Middle frontal gyrus (tissue), 1 donor: ENCODE results near the gene PLA2G15.
"Not testable (repeated sequence)": the region's sequence is repeated elsewhere in the genome, so short reads cannot be mapped to it uniquely, and the experiment has no call there.

Experiments
- DNase-seq: peaks from one replicate; pipeline ENCODE4 v3.0.0-alpha.2; 2015; ENCODE audit warnings: low spot score; ENCODE audit errors: extremely low spot score

Gene PLA2G15

DNA sequence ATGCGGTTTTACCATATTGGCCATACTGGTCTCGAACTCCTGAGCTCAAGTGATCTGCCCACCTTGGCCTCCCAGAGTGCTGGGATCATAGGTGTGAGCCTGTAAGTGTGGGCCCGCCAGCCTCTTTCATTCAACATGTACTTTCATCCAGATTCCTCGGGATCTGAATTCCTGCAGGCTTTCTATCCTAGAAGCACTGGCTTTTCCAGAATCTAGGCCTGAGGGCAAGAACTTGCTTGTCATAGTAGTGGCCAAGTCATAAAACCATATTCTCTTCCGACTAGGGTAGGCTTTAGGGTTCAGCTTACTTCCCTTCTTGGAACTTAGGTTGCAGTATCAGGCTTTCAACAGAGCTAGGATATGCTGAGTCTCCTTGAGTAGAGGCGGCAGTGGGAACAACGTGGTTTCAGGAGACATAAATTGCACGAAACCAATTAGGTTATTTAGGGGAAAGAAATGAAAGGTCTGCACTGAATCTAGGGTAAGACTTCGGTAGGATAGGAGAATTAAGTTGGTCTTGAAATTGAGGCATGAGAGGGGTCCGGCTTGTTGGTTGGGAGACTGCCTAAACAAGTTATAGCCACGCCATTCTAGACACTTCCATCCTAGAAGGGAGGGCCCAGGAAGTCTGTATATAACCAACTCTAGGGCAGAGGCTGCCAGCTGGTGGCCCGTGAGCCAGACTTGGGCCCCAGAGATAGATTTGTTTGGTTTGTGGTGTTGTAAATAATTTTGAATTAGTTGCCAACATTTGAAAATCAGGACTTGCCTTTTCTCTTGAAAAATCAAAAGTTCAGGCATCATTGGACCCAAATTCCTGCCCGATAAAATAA, 34.8 kb downstream of the PLA2G15 start:
- no peak for DNase-seq

DNA sequence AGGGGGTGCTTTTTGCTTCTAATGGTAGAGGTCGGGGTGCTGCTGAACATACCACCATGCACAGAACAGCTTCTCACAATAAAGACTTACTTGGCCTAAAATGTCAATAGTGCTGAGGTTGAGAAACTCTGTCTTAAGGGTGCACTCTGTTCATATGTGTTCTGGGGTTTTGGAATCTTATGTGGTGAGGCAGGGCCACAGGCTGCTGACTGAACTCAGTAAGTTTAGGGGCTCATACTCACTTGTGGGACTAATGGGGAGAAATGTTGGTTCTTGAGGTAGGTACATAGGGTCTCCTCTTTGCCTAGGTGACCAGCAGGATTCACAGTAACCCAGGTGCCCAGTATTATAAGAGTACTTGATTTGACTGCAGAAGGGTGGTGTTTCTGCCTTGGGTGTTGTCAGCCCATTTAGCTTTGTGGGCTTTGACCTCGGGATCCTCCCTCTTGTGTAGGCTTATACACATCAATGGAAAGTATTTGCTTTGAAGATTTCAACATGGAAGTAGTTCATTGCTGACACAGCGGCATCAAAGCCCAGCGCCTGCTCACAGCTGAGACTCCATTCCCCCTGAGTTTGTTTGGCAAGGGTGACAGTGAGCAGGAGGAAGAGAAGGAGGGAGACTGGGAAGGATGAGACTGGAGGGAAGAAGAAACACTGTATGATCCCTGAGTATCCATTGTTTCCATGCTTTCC, 36.3 kb downstream of the PLA2G15 start:
- no peak for DNase-seq

DNA sequence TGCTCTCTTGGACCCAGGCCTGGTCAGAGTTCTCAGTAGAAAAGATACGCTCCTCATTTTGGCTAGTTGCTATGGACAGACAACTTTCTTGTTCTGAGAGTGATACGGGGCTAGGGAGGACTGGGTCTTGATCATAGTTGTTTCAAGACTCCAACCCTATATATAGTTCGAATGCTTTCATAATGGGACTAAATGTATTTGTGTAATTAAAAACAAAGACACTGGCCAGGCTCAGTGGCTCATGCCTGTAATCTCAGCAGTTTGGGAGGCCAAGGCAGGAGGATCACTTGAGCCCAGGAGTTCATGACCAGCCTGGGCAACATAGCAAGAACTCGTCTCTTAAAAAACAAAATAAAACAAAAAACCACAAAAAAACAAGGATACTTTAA, 36.9 kb downstream of the PLA2G15 start:
- no peak for DNase-seq

DNA sequence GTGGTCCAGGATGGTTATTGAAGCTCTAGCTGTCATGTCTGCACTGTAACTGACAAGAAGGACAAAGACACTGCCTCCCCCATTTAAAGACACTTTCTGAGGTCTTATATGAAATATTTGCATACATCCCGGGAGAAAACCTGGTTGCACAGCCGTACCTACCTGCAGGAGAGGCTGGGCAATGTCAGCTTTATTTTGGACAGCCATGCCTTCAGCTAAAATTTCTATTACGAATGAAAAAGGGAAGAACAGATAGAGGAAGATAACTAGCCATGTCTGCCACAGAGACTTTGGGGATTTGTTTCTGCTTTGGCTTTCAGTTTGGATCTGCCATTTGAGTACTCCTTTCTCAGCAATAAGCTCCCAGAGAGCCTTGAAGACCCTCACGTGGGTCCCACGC, 38.2 kb downstream of the PLA2G15 start:
- no peak for DNase-seq

DNA sequence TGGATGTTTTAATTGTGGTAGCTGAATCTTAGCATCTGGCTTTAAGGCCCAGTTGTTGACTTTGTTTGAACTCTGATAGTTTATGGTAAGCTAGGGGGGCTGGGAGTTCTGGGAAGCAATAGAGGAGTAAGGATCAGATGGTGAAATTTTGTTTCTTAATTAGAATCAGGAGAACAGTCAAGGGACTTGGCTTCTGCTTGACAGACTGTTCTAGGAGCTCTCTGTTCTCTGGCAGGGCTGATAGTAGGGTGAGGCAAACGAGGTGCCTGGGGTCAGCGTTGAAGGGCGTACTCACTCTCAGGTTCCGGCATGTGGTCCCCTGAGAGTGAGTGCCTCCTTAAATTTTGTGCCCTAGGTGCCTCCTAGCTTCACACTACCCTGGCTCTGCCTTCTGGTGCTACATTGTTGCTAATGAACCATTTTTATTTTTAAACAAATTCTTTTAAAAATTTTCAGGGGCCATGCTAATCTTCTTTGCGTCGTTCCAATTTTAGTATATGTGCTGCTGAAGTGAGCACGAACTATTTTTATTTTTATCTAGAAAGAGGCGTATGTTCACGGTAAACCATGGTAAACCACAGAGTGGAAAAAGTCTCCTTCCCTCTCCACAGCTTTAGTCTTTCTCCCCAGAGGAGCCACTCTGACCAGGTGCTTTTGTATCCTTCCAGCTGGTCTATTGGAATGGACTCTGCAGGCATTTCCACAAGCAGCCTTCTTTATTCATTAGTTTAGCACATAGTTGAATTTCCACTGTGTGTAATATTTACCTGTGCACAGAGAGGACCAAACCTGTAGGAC, 38.8 kb downstream of the PLA2G15 start:
- no peak for DNase-seq

DNA sequence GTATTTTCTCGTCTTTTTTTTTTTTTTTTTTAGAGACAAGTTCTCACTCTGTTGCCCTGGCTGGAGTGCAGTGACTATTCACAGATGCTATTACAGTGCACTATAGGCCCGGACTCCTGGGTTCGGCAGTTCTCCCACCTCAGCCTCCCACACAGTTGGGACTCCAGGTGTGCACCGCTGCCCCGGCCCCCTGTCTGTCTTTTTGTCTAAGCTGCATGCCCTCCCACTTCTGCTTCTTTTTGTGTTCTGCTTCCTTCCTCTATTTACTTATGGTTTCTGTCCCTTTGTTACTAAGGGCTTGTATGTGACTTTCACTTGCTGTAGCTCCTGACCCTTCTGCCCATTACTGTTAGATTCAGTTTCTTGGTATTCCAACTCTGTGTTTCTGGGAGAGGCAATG, 39.7 kb downstream of the PLA2G15 start:
- DNase-seq = no peak

DNA sequence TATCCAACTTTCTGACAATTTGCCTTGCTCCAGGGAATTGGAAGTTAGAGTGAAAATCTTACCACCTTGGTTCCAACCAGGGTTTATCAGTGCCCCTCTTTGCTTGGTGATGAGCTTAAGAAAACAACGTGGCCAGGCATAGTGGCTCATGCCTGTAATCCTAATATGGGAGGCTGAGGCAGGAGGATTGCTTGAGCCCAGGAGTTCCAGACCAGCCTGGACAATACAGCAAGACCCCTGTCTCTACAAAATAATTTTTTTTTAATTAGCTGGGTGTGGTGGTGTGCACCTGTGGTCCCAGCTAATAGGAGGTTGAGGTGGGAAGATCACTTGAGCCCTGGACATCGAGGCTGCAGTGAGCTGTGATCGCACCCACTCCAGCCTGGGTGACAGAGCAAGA, 40.5 kb downstream of the PLA2G15 start:
- DNase-seq = no peak

DNA sequence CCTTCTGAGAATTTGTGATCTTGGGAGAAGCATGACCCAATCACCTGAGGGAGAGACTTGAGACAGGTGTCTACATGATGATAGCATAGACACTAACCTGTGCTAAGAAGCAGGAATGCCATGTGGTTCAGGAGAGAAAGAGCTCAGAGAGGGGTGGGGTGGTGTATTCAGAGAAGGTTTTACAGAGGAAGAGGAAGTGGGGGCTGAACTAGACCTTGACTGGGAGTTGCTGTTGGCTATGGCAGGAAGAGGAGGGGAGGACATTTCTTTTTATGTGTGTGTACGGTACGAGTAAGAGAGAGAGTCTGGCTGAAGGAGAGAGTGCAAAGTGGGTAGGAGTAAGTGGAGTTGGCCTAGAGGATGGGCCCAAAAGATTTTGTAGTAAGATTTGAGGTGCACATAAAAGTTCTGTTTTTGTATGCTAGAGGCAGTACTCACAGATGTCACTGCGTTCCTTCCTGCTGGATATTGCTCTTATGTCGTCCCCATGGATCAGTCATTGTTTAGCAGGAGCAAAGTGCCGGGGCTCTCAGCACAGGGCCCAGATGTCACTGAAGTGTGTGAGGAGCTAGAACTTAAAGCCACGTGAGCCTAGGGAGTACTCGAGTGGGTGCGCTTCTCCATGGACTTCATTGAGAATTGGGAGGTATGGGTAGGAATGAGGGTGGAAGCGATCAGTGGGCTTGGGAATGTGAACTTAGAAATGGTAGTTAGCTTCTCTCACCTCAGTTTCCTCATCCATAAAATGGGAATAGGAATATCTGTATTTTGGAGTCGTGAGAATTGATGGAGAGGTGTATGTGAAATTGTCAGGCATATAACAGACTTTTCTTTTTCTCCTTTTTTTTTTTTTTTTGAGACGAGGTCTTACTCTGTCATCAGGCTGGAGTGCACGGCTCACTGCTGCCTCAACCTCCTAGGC, 41.2 kb downstream of the PLA2G15 start:
- no peak for DNase-seq

DNA sequence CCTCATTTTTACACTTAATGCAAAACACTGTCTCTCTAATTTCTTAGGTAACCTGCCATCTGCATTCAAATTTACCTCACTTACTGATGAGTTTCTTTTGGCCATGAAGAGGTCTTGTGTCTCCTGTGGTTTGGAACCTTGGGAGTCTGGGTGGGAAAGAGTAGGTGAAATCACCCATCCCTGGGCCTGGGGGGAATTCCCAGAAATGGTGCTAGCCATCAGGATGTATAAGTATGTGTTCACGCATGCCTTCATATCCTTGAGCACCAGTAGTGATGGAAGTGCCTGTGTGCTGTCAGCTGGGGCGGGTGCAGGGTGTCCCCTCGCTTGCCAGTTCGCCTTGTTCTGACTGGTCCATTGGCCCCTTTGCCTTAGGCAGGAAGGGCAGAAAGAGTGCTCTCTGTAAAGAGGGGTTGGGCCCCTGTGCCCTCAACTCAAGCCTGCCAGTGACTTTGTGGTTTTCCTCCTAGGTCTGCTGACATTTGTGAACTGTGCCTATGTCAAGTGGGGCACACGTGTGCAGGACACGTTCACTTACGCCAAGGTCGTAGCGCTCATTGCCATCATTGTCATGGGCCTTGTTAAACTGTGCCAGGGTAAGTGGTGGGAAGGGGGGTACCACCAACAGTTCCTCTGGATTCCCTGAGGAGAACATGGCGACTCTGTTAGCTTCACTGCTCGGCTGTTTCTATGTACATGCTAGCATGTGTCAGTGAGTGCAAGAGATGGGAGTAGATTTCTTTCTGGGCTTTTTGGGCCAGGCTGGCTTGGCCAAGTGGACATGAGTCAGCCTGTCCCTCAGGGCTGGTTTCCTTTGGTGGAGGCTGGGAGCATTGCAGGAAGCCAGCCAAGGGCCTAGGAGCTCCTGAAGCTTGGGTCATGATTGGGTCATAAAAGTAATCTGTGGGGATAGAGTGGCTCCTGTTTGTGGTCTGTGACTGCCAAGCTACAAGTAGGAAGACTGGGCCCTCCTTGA, 42.4 kb downstream of the PLA2G15 start:
- no peak for DNase-seq

DNA sequence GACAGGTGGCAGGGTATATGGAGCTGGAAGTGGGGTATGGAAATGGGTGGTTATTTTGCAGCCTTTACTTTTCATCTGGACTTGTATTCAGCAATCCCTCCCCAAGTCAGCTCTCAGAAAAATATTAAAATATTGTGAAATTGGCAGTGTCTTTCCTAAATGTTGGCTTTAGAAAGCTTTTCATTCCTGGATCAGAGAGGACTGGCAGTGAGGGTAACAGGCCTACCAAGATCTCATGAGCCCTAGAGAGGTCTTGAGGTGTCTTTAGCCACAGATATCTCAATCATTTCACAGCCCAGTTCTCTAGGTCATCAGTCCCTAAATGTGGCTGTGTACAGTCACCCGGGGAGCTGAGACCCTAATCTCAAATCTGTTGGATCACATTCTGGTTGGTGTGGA, 43.1 kb downstream of the PLA2G15 start:
- no peak for DNase-seq

DNA sequence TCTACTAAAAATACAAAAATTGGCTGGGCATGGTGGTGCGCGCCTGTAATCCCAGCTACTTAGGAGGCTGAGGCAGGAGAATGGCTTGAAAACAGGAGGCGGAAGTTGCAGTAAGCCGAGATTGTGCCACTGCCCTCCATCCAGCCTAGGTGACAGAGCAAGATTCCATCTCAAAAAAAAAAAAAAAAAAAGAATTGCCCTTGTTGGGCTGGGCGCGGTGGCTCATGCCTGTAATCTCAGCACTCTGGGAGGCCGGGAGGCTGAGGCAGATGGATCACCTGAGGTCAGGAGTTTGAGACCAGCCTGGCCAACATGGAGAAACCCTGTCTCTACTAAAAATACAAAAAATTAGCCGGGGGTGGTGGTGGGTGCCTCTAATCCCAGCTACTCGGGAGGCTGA, 43.6 kb downstream of the PLA2G15 start:
- not testable (repeated sequence) for DNase-seq

DNA sequence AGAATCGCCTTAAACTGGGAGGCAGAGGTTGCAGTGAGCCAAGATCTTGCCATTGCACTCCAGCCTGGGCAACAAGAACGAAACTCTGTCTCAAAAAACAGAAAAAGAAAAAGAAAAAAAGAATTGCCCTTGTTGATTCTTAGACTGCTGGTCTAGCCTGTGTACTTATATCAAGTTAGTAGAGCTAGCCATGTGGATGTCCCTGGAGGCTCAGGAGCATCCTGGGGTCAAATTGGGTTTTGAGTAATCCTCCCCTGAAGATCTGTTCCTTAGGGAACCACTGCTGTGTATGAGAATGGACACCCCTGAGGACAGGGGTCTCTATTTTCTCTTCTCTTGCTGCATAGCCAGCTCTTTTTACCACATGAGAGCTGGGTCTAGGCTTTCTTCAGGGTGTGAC, 44.0 kb downstream of the PLA2G15 start:
- no peak for DNase-seq

DNA sequence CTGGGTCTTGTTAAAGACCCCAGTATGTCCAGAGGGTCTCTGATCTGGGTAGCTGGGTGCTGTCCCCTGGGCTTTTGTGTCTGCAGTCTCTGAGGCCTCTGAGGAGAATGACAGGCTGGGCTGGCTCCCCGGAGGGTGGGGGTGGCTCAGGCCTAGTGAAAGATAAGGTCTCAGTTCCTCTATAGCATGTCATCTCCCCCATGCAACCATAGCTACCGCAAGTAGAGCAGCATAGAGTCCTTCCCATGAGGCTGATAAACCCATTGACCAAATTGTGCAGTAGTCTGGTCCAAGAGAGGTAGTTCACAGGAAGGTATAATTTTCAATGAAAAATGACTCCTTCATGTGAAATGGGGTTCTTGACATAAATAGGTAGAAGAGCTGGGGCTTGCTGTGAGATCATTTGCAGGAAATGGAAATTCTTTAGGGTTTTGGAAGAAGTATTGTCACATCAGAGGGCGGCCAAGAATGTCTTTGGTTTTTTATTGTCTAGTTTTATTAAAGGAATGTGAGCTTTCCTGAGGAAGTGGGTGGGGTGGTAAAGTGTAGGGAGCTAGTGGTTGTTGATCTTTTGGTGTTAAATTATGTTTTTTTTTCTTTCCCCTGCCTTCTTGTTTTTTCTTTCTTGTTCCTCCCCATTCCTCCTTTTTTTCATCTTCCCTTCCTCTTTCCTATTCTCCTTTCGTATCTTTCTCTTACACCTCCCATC, 44.6 kb downstream of the PLA2G15 start:
- no peak for DNase-seq

DNA sequence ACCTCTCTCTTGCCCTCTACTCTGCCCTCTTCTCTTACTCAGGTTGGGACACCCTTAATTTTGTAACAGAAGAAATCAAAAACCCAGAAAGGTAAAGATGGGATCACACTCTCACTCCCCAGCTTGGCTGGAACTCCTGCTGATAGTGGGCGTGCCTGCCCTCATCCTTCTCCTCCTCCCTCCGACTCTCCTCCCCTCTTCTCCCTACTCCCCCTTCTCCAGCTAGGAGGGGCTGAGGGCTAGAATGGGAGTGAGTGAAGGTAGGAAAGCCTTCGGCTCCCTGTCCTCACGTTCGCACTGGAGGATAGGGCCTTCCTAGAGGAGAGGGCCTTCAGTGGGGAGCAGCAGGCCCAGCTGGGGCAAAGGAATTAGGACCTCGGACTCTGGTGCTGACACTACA, 45.3 kb downstream of the PLA2G15 start:
- DNase-seq = no peak

DNA sequence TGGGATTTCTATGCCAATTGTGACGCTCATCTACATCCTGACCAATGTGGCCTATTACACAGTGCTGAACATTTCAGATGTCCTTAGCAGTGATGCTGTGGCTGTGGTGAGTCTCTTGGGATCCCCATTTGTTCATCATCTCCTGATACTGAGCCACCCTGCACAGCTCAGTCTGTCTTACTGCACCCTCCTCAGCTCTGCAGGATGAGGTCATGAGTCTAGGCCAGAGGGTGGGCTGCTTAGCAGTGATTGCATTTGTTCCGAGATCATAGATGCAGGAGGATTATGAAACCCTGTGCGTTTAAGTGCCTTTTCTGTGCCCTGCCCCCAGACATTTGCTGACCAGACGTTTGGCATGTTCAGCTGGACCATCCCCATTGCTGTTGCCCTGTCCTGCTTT, 46.1 kb downstream of the PLA2G15 start:
- no peak for DNase-seq

DNA sequence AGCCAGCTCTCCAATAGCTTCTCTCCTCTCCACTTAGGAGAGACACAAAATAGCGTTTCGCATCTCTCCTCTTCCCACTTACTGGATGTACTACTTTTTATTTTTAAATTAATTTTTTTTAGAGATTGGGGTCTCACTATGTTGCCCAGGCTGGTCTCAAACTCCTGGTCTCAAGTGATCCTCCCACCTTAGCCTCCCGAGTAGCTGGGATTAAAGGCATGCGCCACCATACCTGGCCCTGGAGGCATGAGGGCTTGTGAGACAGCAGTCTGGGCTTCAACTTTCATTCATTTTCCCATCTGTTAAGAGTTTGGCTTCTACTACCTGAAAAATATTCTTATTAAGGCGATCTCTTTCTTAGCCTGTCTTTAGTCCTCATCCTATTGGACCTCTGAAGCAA, 47.3 kb downstream of the PLA2G15 start:
- DNase-seq = no peak

DNA sequence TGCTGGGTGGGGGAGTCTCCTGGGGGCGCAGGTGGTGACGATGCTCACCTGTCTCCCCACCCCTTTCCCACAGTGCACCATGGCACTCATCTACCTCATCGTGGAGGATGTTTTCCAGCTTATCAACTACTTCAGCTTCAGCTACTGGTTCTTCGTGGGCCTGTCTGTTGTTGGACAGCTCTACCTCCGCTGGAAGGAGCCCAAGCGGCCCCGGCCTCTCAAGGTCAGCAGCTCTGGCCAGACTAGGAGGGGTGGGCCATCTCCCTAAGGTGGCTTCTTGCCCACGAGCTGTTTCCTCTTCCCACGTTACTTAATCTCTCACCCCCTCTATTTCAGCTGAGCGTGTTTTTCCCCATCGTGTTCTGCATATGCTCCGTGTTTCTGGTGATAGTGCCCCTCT, 51.1 kb downstream of the PLA2G15 start:
- no peak for DNase-seq

DNA sequence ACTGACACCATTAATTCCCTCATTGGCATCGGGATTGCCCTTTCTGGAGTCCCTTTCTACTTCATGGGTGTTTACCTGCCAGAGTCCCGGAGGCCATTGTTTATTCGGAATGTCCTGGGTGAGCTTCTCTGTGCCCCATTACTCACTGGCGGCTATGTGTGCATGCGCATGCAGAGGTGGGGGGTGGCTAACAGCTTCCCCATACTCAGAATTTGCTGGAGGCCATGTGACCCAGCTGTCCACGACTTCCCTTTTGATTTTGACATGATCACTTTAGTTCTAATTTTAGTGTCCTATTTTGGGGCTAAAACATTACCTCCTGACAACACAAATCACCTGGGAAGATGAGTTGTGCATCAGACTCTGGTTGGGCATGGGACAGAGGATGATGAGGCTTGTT, 51.5 kb downstream of the PLA2G15 start:
- no peak for DNase-seq

DNA sequence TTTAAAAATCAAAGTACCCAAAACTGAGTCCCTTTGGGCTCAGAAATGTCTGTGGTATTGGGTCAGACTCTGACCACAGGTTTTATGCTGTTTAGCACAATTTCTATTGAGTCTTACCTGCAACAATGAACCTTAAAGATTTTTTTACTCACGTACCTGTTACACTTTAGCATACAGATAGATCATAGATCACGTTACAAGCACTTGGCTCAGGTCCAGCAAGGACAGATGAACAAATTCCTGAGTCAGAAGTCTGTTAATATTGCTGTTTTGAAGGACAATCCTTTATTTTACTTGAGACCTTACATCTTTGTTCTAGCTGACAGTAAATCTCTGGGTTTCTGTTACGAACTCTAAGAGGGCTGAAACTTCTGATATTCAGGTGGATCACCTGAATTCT, 52.7 kb downstream of the PLA2G15 start:
- DNase-seq = no peak
